Neural crest cell (in vitro differentiated cells): Measurements from ENCODE around the gene CSMD2. TPM values are rescaled to one million over a fixed set of nuclear protein-coding genes. Genes with fewer than 3 reads are reported as not detected.

Experiments
- DNase-seq: peaks from one replicate; pipeline ENCODE4 v3.0.0; 2021; ENCODE audit warnings: low read depth, mixed read lengths, low spot score
- H3K27ac Mint-ChIP-seq: one replicate; pipeline ENCODE4 v1.8.0; 2021; ENCODE audit warnings: mild to moderate bottlenecking, mixed read lengths; ENCODE audit not compliant: unreplicated experiment
- H3K27me3 Mint-ChIP-seq: 2 replicates; pipeline ENCODE4 v1.8.0; 2021; ENCODE audit warnings: low read depth, mild to moderate bottlenecking, mixed read lengths
- H3K36me3 Mint-ChIP-seq: 2 replicates; pipeline ENCODE4 v1.8.0; 2021; ENCODE audit warnings: low read depth, mild to moderate bottlenecking, mixed read lengths
- H3K4me1 Mint-ChIP-seq: 2 replicates; pipeline ENCODE4 v1.8.0; 2021; ENCODE audit warnings: mixed read lengths
- H3K4me3 Mint-ChIP-seq: one replicate; pipeline ENCODE4 v1.8.0; 2021; ENCODE audit warnings: mild to moderate bottlenecking, mixed read lengths
- H3K9me3 Mint-ChIP-seq: 2 replicates; pipeline ENCODE4 v1.8.0; 2021; ENCODE audit warnings: mixed read lengths
- CTCF ChIP-seq: fragments of 200-600 bp; sonication (generic); conservative IDR thresholded peaks from 2 replicates; pipeline ENCODE4 v1.5.0; 2021; ENCODE audit warnings: antibody characterized with exemption, mild to moderate bottlenecking
- total RNA-seq: library from RNA; stranded (reverse); gene quantifications from 2 replicates; pipeline ENCODE4 v1.2.1, GENCODE V29; 2021

Gene CSMD2
- total RNA-seq, 1 donor from 2014 or later = 0.40 TPM

DNA sequence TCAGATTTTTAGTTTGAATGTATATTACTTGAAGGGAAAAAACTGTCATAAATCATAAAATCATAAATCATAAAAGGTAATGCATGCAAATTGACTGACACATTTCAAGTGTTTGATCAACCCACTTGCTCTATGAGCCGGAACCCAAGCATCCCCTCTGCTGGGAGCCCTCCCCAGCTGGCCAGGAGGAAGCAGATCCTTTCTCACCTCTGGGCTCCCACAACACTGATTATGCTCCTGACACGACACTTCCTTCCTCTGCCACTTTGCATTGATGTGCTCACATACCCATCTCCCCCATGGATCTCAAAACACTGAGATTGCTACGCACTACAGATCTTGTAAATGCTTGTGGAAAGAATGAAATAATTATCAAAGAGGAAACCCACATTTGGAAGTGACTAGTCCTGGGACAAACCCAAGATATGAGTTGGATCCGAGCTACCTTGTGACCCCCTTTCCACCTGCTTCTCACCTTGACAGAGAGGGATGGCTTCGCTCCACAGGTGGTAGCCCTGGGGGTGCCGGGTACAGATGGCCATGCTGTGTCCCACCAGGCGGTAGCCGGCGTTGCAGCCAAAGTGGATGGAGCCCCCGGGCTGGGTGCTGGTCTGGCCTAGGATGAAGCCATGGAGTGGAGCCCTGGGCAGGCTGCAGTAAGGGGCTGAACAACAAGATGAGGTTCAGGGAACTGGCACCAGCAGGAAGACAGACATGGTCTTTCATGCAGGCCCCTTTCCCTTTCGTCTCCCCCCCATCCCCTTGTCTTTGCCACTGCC is 588.0 kb downstream of the CSMD2 start:
- Mint-ChIP-seq H3K4me3 (no peak overlapping the region), H3K27ac (no peak overlapping the region), H3K4me1 (peaks cover 5% of the 10 kb centered on the region), H3K9me3 (peaks cover 3% of the 10 kb centered on the region), H3K36me3 (no peaks in the 10 kb centered on the region), H3K27me3 (peaks cover 23% of the 10 kb centered on the region)
- no peak for DNase-seq
- TF ChIP-seq CTCF = no peak

DNA sequence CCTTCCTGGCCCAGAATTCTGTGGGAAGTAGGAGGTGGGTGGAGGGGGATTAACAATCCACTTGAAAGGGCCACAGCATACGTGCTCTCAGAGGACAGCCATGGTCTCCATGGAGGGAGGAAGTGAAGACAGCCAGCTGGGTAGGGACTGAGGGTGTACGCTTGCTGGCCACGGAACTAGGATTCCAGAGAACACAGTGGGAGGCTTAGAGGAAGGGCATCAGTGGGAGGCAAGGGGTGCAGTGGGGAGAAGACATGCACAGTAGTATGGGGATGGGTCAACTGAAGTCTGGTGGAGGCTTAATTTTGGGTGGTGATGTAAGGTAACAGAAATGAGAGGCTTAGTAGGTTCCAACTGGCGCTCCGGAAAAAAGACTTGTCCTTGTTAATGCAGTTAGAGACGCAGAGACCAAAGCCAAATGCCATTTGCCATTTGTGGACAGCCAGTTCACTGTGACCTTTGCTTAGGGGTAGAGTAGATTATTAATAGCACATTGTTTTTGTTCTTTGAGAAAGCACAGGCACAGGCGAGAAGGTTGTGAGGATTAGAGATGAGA is 589.6 kb downstream of the CSMD2 start:
- Mint-ChIP-seq H3K4me1 (peaks cover 5% of the 10 kb centered on the region), H3K27me3 (peaks cover 17% of the 10 kb centered on the region), H3K36me3 (no peaks in the 10 kb centered on the region)

GRCh38 chr1:33573661-33574060 is 591.4 kb downstream of the CSMD2 start:
- no peak for TF ChIP-seq CTCF
- H3K4me3 Mint-ChIP-seq = no peak overlapping the region
- peaks cover 5% of the 10 kb centered on the region for H3K4me1 Mint-ChIP-seq
- H3K27ac Mint-ChIP-seq = no peak overlapping the region
- no peaks in the 10 kb centered on the region for H3K36me3 Mint-ChIP-seq
- H3K9me3 Mint-ChIP-seq = peaks cover 3% of the 10 kb centered on the region
- H3K27me3 Mint-ChIP-seq = peaks cover 9% of the 10 kb centered on the region
- no peak for DNase-seq

More for the DNA sequence above, 589.6 kb downstream of the CSMD2 start:
- Mint-ChIP-seq H3K27ac (no peak overlapping the region), H3K4me3 (no peak overlapping the region), H3K9me3 (peaks cover 3% of the 10 kb centered on the region)
- no peak for DNase-seq
- no peak for TF ChIP-seq CTCF

GRCh38 chr1:33572387-33572786 is 592.6 kb downstream of the CSMD2 start:
- H3K36me3 Mint-ChIP-seq = no peaks in the 10 kb centered on the region
- no peaks in the 10 kb centered on the region for H3K4me1 Mint-ChIP-seq
- H3K27ac Mint-ChIP-seq = no peak overlapping the region
- TF ChIP-seq CTCF = no peak
- peaks cover 5% of the 10 kb centered on the region for H3K27me3 Mint-ChIP-seq
- peaks cover 3% of the 10 kb centered on the region for H3K9me3 Mint-ChIP-seq
- H3K4me3 Mint-ChIP-seq = no peak overlapping the region
- no peak for DNase-seq

GRCh38 chr1:33569331-33569730 is 595.7 kb downstream of the CSMD2 start:
- no peaks in the 10 kb centered on the region for H3K4me1 Mint-ChIP-seq
- H3K9me3 Mint-ChIP-seq = peaks cover 5% of the 10 kb centered on the region
- DNase-seq = no peak
- H3K36me3 Mint-ChIP-seq = no peaks in the 10 kb centered on the region
- no peak overlapping the region for H3K27ac Mint-ChIP-seq
- H3K27me3 Mint-ChIP-seq = peaks cover 5% of the 10 kb centered on the region
- no peak overlapping the region for H3K4me3 Mint-ChIP-seq
- TF ChIP-seq CTCF = no peak
